Stomach (tissue), 9 donors: ENCODE measurements around the gene ACSL3. TPM values are rescaled to one million over a fixed set of nuclear protein-coding genes. Genes with fewer than 3 reads are reported as not detected.

Experiments used
- DNase-seq, 2 donors: peaks; one replicate each; pipeline versions ENCODE4 v3.0.0 to v3.0.0-alpha.2; 2013 to 2019
- H3K27ac ChIP-seq, 5 donors: fragments of 200-600 bp in 4 of 5; sonication (generic) in 4 of 5; one replicate each; pipeline ENCODE4 v1.5.1; 2013 to 2019; ENCODE audit warnings: mild to moderate bottlenecking in 1 of 5, moderate library complexity in 1 of 5
- H3K27me3 ChIP-seq, 3 donors: fragments of 200-600 bp; sonication (generic); one replicate each; pipeline ENCODE4 v1.5.1; 2017 to 2019; ENCODE audit warnings: mixed run types in 1 of 3
- H3K36me3 ChIP-seq, 4 donors: fragments of 200-600 bp; sonication (generic); 1 replicate in 3 of 4; 2 replicates in 1 of 4; pipeline ENCODE4 v1.5.1; 2016 to 2019
- H3K4me1 ChIP-seq, 4 donors: fragments of 200-600 bp; sonication (generic); one replicate each; pipeline ENCODE4 v1.5.1; 2016 to 2019
- H3K4me3 ChIP-seq, 4 donors: fragments of 200-600 bp; sonication (generic) in 3 of 4; one replicate each; pipeline ENCODE4 v1.5.1; 2016 to 2019; ENCODE audit warnings: mild to moderate bottlenecking in 1 of 4
- H3K9me3 ChIP-seq, 4 donors: fragments of 200-600 bp; sonication (generic); one replicate each; pipeline ENCODE4 v1.5.1; 2016 to 2019
- CTCF ChIP-seq, 7 experiments: fragments of 450-650 bp in 4 of 7; fragments of 200-600 bp in 3 of 7; sonication (generic) in 3 of 7; IDR thresholded peaks; one replicate each; pipeline ENCODE4 v1.5.1; 2016 to 2019; ENCODE audit warnings: antibody characterized with exemption in 7 of 7, control low read depth in 2 of 7, mild to moderate bottlenecking in 1 of 7
- EP300 ChIP-seq: sonication (generic); formaldehyde crosslinking; IDR thresholded peaks from one replicate; pipeline ENCODE4 v1.6.1; 2017; ENCODE audit warnings: antibody characterized with exemption
- POLR2A ChIP-seq, 4 donors: fragments of 450-650 bp; IDR thresholded peaks; one replicate each; pipeline ENCODE4 v1.6.1; 2016; ENCODE audit warnings: antibody characterized with exemption in 4 of 4, control low read depth in 2 of 4, mild to moderate bottlenecking in 1 of 4, moderate library complexity in 1 of 4
- POLR2AphosphoS5 ChIP-seq, 3 donors: sonication (generic); formaldehyde crosslinking; IDR thresholded peaks; one replicate each; pipeline ENCODE4 v1.6.1; 2016; ENCODE audit warnings: antibody characterized with exemption in 3 of 3
- WGBS, 5 donors: extraction: QIAGEN DNeasy Blood & Tissue Kit in 3 of 5; methylation state at CpG; one replicate each; pipeline versions ENCODE4 v1.1.5 to v1.1.7; 2013 to 2018; 5-methylcytosine and 5-hydroxymethylcytosine counted together
- intact Hi-C: fragments of 100-400 bp; cut with DNase I; formaldehyde crosslinking; loops from one replicate; pipeline ENCODE4 v1.15.1; 2023; ENCODE audit warnings: low total_unique reads
- polyA plus RNA-seq, 3 donors: library from polyadenylated mRNA; stranded (reverse); fragments of 200-250 nt; gene quantifications; one replicate each; pipeline ENCODE4 v1.2.3, GENCODE V29; 2013
- total RNA-seq, 5 donors: library from RNA; depleted of rRNA; stranded (reverse); fragments of >200 nt; gene quantifications; one replicate each; pipeline versions ENCODE4 v1.1.0 to v1.2.3, GENCODE V29; 2014 to 2016
- donor health status: healthy with polysubstance abuse.
- donor health status: Bipolar disorder and iron deficiency.
- donor health status: healthy.

The ACSL3 gene
- total and polyA plus RNA-seq, 8 donors, result 10.5 to 234 (median 52.9) TPM

GRCh38 chr2:222895144-222895543 is 34.3 kb downstream of the ACSL3 start:
- Histone ChIP-seq H3K4me3 (no peak overlapping the region), H3K27me3 (no peaks in the 10 kb centered on the region), H3K36me3 (no peaks in the 10 kb centered on the region), H3K27ac (peak overlapping the region in 1 of 5 donors; percentile 15), H3K9me3 (no peaks in the 10 kb centered on the region), H3K4me1 (peaks cover 27 to 74% (median 53%) of the 10 kb centered on the region in 4 donors)
- WGBS, 5 donors, result no CpG with 5 or more reads among the region's 1 CpG
- intact Hi-C loops, result no loop called here
- DNase-seq, result no peak
- TF ChIP-seq EP300 (no peak), POLR2AphosphoS5 (IDR thresholded peaks at IDR 0.05) (no peak), CTCF (IDR thresholded peaks at IDR 0.05) (no peak), POLR2A (IDR thresholded peaks at IDR 0.05) (no peak)

- WGBS, 5 donors, result 70 to 85% (median 80%) methylated on average over 2 to 3 of the region's 3 CpGs
- H3K4me1 ChIP-seq, result peaks cover 20 to 67% (median 49%) of the 10 kb centered on the region in 4 donors
- no peak for DNase-seq
Observed at GRCh38 chr2:222897898-222898297, 37.1 kb downstream of the ACSL3 start.

GRCh38 chr2:222899413-222900181 is 38.8 kb downstream of the ACSL3 start:
- no peaks in the 10 kb centered on the region for H3K27me3 ChIP-seq
- 55 to 70% (median 57%) methylated on average over 17 of the region's 17 CpGs for whole genome bisulfite sequencing, 5 donors
- H3K27ac ChIP-seq, result peak overlapping the region; percentile 38 to 55 (median 47)
- no peak for DNase-seq
- H3K9me3 ChIP-seq, result no peaks in the 10 kb centered on the region
- H3K4me3 ChIP-seq, result no peak overlapping the region
- H3K4me1 ChIP-seq, result peaks cover 30 to 68% (median 56%) of the 10 kb centered on the region in 4 donors
- no peaks in the 10 kb centered on the region for H3K36me3 ChIP-seq
- TF ChIP-seq CTCF (IDR thresholded peaks at IDR 0.05) (no peak), POLR2AphosphoS5 (IDR thresholded peaks at IDR 0.05) (no peak), POLR2A (IDR thresholded peaks at IDR 0.05) (no peak), EP300 (no peak)
- intact Hi-C loops, result loop anchor here (5.0 kb wide), 1 partner anchor 192 kb away; no protein-coding TSS in a partner anchor

More at GRCh38 chr2:222897898-222898297, 37.1 kb downstream of the ACSL3 start:
- Histone ChIP-seq H3K36me3 (no peaks in the 10 kb centered on the region), H3K4me3 (no peak overlapping the region), H3K9me3 (no peaks in the 10 kb centered on the region), H3K27me3 (no peaks in the 10 kb centered on the region), H3K27ac (peak overlapping the region in 4 of 5 donors; percentile 29 to 47 (median 38))
- TF ChIP-seq POLR2AphosphoS5 (IDR thresholded peaks at IDR 0.05) (no peak), CTCF (IDR thresholded peaks at IDR 0.05) (no peak), EP300 (no peak), POLR2A (IDR thresholded peaks at IDR 0.05) (no peak)
- intact Hi-C loops, result no loop called here

GRCh38 chr2:222900354-222900753 is 39.5 kb downstream of the ACSL3 start:
- Histone ChIP-seq H3K36me3 (no peaks in the 10 kb centered on the region), H3K27ac (peak overlapping the region in 4 of 5 donors; percentile 38 to 48 (median 44)), H3K9me3 (no peaks in the 10 kb centered on the region), H3K4me3 (no peak overlapping the region), H3K27me3 (no peaks in the 10 kb centered on the region), H3K4me1 (peaks cover 30 to 69% (median 54%) of the 10 kb centered on the region in 4 donors)
- intact Hi-C loops, result loop anchor here (5.0 kb wide), 1 partner anchor 193 kb away; no protein-coding TSS in a partner anchor
- TF ChIP-seq POLR2AphosphoS5 (IDR thresholded peaks at IDR 0.05) (no peak), CTCF (IDR thresholded peaks at IDR 0.05) (no peak), POLR2A (IDR thresholded peaks at IDR 0.05) (no peak), EP300 (no peak)
- DNase-seq, result no peak
- WGBS, 5 donors, result 15 to 34% (median 19%) methylated on average over 2 of the region's 2 CpGs
